H1 (cell line): ENCODE data around the gene HPS3. TPM values are rescaled to one million over a fixed set of nuclear protein-coding genes. Genes with fewer than 3 reads are reported as not detected.

ENCODE experiments used
- CTCF ChIA-PET: fragments of 300-600 bp; sonication (Branson Sonifier 250); formaldehyde crosslinking; loops from one replicate; lab custom pipeline; 2021; ENCODE audit not compliant: partially characterized antibody; lab: Charles Lee
- POLR2A ChIA-PET: fragments of 300-600 bp; sonication (Branson Sonifier 250); formaldehyde crosslinking; loops from one replicate; lab custom pipeline; 2021; ENCODE audit warnings: inconsistent platforms; ENCODE audit not compliant: partially characterized antibody; lab: Charles Lee
- DNase-seq, 2 experiments: peaks; one replicate each; pipeline versions ENCODE4 v3.0.0 to v3.0.0-alpha.2; 2010 to 2022; ENCODE audit warnings: low spot score in 2 of 2, low read depth in 1 of 2, mixed read lengths in 1 of 2
- FAIRE-seq: peaks from 2 replicates; lab custom pipeline; 2011; peaks lifted over from hg19 to GRCh38; lab: Jason Lieb, UNC
- H2AFZ ChIP-seq: 2 replicates; pipeline ENCODE4 v1.8.1; 2012; ENCODE audit warnings: low read length, inconsistent platforms
- H2AK5ac ChIP-seq: 2 replicates; pipeline ENCODE4 v1.6.1; 2013; ENCODE audit warnings: low read depth, low read length
- H2BK120ac ChIP-seq: replicated peaks from 2 replicates; pipeline ENCODE3; 2013; ENCODE audit warnings: low read depth, low read length, inconsistent platforms
- H2BK12ac ChIP-seq: 2 replicates; pipeline ENCODE4 v1.6.1; 2013; ENCODE audit warnings: low read depth, low read length
- H2BK15ac ChIP-seq: 2 replicates; pipeline ENCODE4 v1.6.1; 2013; ENCODE audit warnings: low read length
- H2BK20ac ChIP-seq: 2 replicates; pipeline ENCODE4 v1.6.1; 2013; ENCODE audit warnings: low read length
- H2BK5ac ChIP-seq: 2 replicates; pipeline ENCODE4 v1.6.1; 2013; ENCODE audit warnings: low read depth, low read length
- H3K14ac ChIP-seq: 2 replicates; pipeline ENCODE4 v1.6.1; 2013; ENCODE audit warnings: inconsistent platforms; ENCODE audit not compliant: insufficient read length
- H3K18ac ChIP-seq: 2 replicates; pipeline ENCODE4 v1.6.1; 2013; ENCODE audit warnings: low read length; ENCODE audit errors: extremely low read depth
- H3K23ac ChIP-seq: 2 replicates; pipeline ENCODE4 v1.6.1; 2013; ENCODE audit warnings: inconsistent platforms; ENCODE audit not compliant: insufficient read length
- H3K23me2 ChIP-seq: 2 replicates; pipeline ENCODE4 v1.6.1; 2013; ENCODE audit warnings: low read depth, low read length
- H3K27ac ChIP-seq: 2 replicates; pipeline ENCODE4 v1.6.1; 2011; ENCODE audit warnings: low read depth, low read length, inconsistent platforms
- H3K27me3 ChIP-seq, 4 experiments: replicated peaks in 1 of 4; 1 replicate in 1 of 4; 2 replicates in 3 of 4; pipeline versions ENCODE4 v1.6.1 to v1.8.1; 2011 to 2013; ENCODE audit warnings: low read length in 3 of 4, mild to moderate bottlenecking in 3 of 4, inconsistent platforms in 2 of 4, mixed read lengths in 2 of 4, moderate library complexity in 1 of 4; ENCODE audit not compliant: control insufficient read depth in 3 of 4, insufficient read depth in 3 of 4; ENCODE audit errors: extremely low read depth in 1 of 4
- H3K36me3 ChIP-seq, 4 experiments: 2 replicates each; pipeline versions ENCODE4 v1.6.1 to v1.8.1; 2011 to 2013; ENCODE audit warnings: mild to moderate bottlenecking in 4 of 4, low read length in 3 of 4, moderate library complexity in 2 of 4, control low read depth in 1 of 4, inconsistent platforms in 1 of 4; ENCODE audit not compliant: insufficient read depth in 4 of 4, control insufficient read depth in 2 of 4
- H3K4ac ChIP-seq: replicated peaks from 2 replicates; pipeline ENCODE3; 2013; ENCODE audit warnings: low read length, low read depth, mixed read lengths, inconsistent platforms; ENCODE audit not compliant: insufficient read length
- H3K4me1 ChIP-seq, 4 experiments: replicated peaks in 1 of 4; 1 replicate in 1 of 4; 2 replicates in 3 of 4; pipeline versions ENCODE4 v1.6.1 to v1.8.1; 2011 to 2013; ENCODE audit warnings: low read length in 3 of 4, inconsistent platforms in 2 of 4, mixed read lengths in 1 of 4; ENCODE audit not compliant: insufficient read depth in 4 of 4, control insufficient read depth in 3 of 4
- H3K4me2 ChIP-seq, 2 experiments: 2 replicates each; pipeline versions ENCODE4 v1.6.1 to v1.8.1; 2011 to 2013; ENCODE audit warnings: low read depth in 2 of 2, low read length in 2 of 2, control low read depth in 1 of 2, inconsistent platforms in 1 of 2, mild to moderate bottlenecking in 1 of 2; ENCODE audit not compliant: insufficient read depth in 1 of 2
- H3K4me3 ChIP-seq, 4 experiments: fragments of 200-600, 300-600 bp in 1 of 4; sonication (generic), shearing (Covaris generic), sonication (Bioruptor Twin) in 1 of 4; 2 replicates each; pipeline versions ENCODE4 v1.5.1 to v1.8.1; 2011 to 2016; ENCODE audit warnings: low read length in 4 of 4, low read depth in 3 of 4, control low read depth in 2 of 4, inconsistent platforms in 2 of 4, mild to moderate bottlenecking in 2 of 4, mixed read lengths in 1 of 4, moderate library complexity in 1 of 4; ENCODE audit not compliant: insufficient read depth in 2 of 4; ENCODE audit errors: extremely low read depth in 1 of 4
- H3K56ac ChIP-seq: replicated peaks from 2 replicates; pipeline ENCODE3; 2013; ENCODE audit warnings: low read depth, mild to moderate bottlenecking, mixed read lengths, low read length, inconsistent platforms; ENCODE audit not compliant: insufficient read length
- H3K79me1 ChIP-seq: 2 replicates; pipeline ENCODE4 v1.6.1; 2013; ENCODE audit warnings: low read depth, low read length, control low read depth
- H3K79me2 ChIP-seq, 2 experiments: 2 replicates each; pipeline versions ENCODE4 v1.6.1 to v1.8.1; 2012 to 2013; ENCODE audit warnings: low read length in 2 of 2, mild to moderate bottlenecking in 2 of 2, inconsistent platforms in 1 of 2; ENCODE audit not compliant: insufficient read depth in 2 of 2, control insufficient read depth in 1 of 2
- H3K9ac ChIP-seq, 4 experiments: replicated peaks in 1 of 4; 1 replicate in 1 of 4; 2 replicates in 3 of 4; pipeline versions ENCODE4 v1.6.1 to v1.8.1; 2011 to 2013; ENCODE audit warnings: low read depth in 3 of 4, low read length in 3 of 4, control low read depth in 2 of 4, mild to moderate bottlenecking in 2 of 4, moderate library complexity in 2 of 4, inconsistent platforms in 1 of 4; ENCODE audit errors: extremely low read depth in 1 of 4
- H3K9me3 ChIP-seq, 2 experiments: 2 replicates each; pipeline versions ENCODE4 v1.6.1 to v1.8.1; 2012 to 2013; ENCODE audit warnings: mild to moderate bottlenecking in 2 of 2, moderate library complexity in 2 of 2, control low read depth in 1 of 2, inconsistent platforms in 1 of 2, low read depth in 1 of 2, low read length in 1 of 2, mixed read lengths in 1 of 2; ENCODE audit not compliant: insufficient read depth in 2 of 2
- H4K20me1 ChIP-seq, 2 experiments: replicated peaks in 1 of 2; 2 replicates each; pipeline versions ENCODE3 to v1.8.1; 2011 to 2013; ENCODE audit warnings: inconsistent platforms in 2 of 2, low read length in 2 of 2, mild to moderate bottlenecking in 1 of 2; ENCODE audit not compliant: insufficient read depth in 2 of 2, control insufficient read depth in 1 of 2
- H4K5ac ChIP-seq: 2 replicates; pipeline ENCODE4 v1.6.1; 2013; ENCODE audit warnings: low read length, low read depth, mixed read lengths, inconsistent platforms; ENCODE audit not compliant: insufficient read length
- H4K8ac ChIP-seq: 2 replicates; pipeline ENCODE4 v1.8.0; 2013; ENCODE audit warnings: mild to moderate bottlenecking, moderate library complexity, low read length, inconsistent platforms; ENCODE audit not compliant: insufficient read depth; ENCODE audit errors: extremely low read depth
- H4K91ac ChIP-seq: replicated peaks from 2 replicates; pipeline ENCODE3; 2013; ENCODE audit warnings: low read length, mixed read lengths, inconsistent platforms; ENCODE audit not compliant: insufficient read length
- ASH2L ChIP-seq: fragments of 200-600, 300-600 bp; sonication (generic); IDR thresholded peaks from one replicate; pipeline ENCODE4 v1.7.1; 2017; ENCODE audit warnings: low read length
- EGR1 ChIP-seq: IDR thresholded peaks from 2 replicates; pipeline ENCODE4 v1.6.1; 2011; ENCODE audit warnings: low read depth, low read length, borderline replicate concordance
- JUN ChIP-seq: IDR thresholded peaks from 2 replicates; pipeline ENCODE4 v1.6.1; 2011; ENCODE audit warnings: low read depth, mild to moderate bottlenecking, improper control_type of control experiment, low read length
- KDM4A ChIP-seq: IDR thresholded peaks from one replicate; pipeline ENCODE4 v1.7.1; 2012; ENCODE audit warnings: low read depth, mild to moderate bottlenecking, moderate library complexity, low read length, inconsistent platforms; ENCODE audit not compliant: severe bottlenecking
- PHF8 ChIP-seq: fragments of 200-600 bp; sonication (generic); conservative IDR thresholded peaks from 2 replicates; pipeline ENCODE4 v1.7.1; 2012; ENCODE audit warnings: low read depth, mild to moderate bottlenecking, inconsistent platforms, low read length, moderate library complexity
- RFX5 ChIP-seq: IDR thresholded peaks from 2 replicates; pipeline ENCODE4 v1.6.1; 2011; ENCODE audit warnings: low read depth, low read length, improper control_type of control experiment, borderline replicate concordance
- RNF2 ChIP-seq: fragments of 200-900, 300-1000 bp; sonication (generic); IDR thresholded peaks from 2 replicates; pipeline ENCODE4 v1.7.1; 2016; ENCODE audit warnings: borderline replicate concordance, low read depth, mild to moderate bottlenecking, antibody characterized with exemption, low read length; ENCODE audit not compliant: poor library complexity, severe bottlenecking; ENCODE audit errors: missing control alignments
- SAP30 ChIP-seq: fragments of 300-600 bp; sonication (generic); IDR thresholded peaks from 2 replicates; pipeline ENCODE4 v1.7.1; 2012; ENCODE audit warnings: low read length, moderate library complexity, mild to moderate bottlenecking, inconsistent platforms; ENCODE audit not compliant: insufficient read depth, insufficient replicate concordance
- TAF1 ChIP-seq: IDR thresholded peaks from 2 replicates; pipeline ENCODE4 v1.6.1; 2011; ENCODE audit warnings: mild to moderate bottlenecking, low read depth, low read length
- TAF7 ChIP-seq: optimal IDR thresholded peaks from 2 replicates; pipeline ENCODE3; 2011; ENCODE audit warnings: low read depth, mild to moderate bottlenecking, inconsistent platforms, low read length, moderate library complexity, borderline replicate concordance
- TBP ChIP-seq: IDR thresholded peaks from 2 replicates; pipeline ENCODE4 v1.6.1; 2011; ENCODE audit warnings: low read depth, low read length, improper control_type of control experiment
- WGBS, 2 experiments: shearing (Covaris generic) in 1 of 2; methylation state at CpG; one replicate each; pipeline versions ENCODE4 v1.1.6 to v1.1.7; 2013 to 2015; ENCODE audit warnings: low lambda C conversion rate in 2 of 2, mixed read lengths in 2 of 2, inconsistent platforms in 1 of 2, low coverage in 1 of 2, missing lambda C conversion rate in 1 of 2; ENCODE audit not compliant: insufficient replicate concordance in 2 of 2, insufficient coverage in 1 of 2, insufficient read length in 1 of 2; ENCODE audit errors: extremely low coverage in 1 of 2, missing lambda C conversion rate in 1 of 2; 5-methylcytosine and 5-hydroxymethylcytosine counted together
- polyA plus RNA-seq, 7 experiments: library from polyadenylated mRNA; depleted of rRNA in 3 of 7; stranded (reverse) in 5 of 7; unstranded in 2 of 7; fragments of >200 nt in 5 of 7; fragments of 200-250 nt in 2 of 7; gene quantifications; 1 replicate in 5 of 7; 2 replicates in 1 of 7; 4 replicates in 1 of 7; pipeline versions ENCODE4 v1.2.1 to v1.2.3, GENCODE V29; 2011 to 2013; ENCODE audit warnings: missing spikeins in 2 of 7, mixed read lengths in 2 of 7
- total RNA-seq: library from RNA; stranded (reverse); fragmentation: NEBNext Ultra II Directional; extraction: Animal tissue kit (Norgen Biotek cat#: 25700); gene quantifications from 2 replicates; pipeline ENCODE4 v1.2.1, GENCODE V29; 2021
- TF ChIP-seq, protein P1 (sequence below): IDR thresholded peaks from 2 replicates; pipeline ENCODE4 v1.6.1; 2012; ENCODE audit warnings: inconsistent platforms

Gene HPS3
- total and polyA plus RNA-seq, 2 of the 8 experiments (the other 6 are each of a cell fraction or from before 2014, with no cell fraction given), result 23.7 to 48.7 TPM

DNA sequence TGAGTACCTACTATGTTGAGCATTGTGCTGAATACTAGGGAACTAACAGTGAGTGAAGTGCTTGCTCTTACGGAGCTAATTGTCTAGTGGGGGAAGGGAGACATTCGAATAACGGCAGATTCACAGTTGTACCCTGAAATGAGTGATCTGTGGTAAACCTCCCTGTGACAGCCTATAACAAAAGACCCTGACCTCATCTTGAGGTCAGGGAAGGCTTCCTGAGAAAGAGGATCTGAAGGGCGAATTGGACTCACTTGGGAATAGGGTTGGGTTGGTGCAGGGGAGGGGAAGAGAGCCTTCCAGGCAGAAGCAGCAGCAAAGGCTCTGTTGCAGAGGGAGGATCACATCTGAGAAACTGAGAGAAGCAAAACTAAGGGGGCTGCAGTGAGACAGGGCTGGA lies 13.2 kb downstream of the HPS3 start:
- H3K4me3 ChIP-seq, result no peak overlapping the region
- DNase-seq, result no peak
- no peaks in the 10 kb centered on the region for H3K4me1 ChIP-seq
- H3K23ac ChIP-seq, result no peak overlapping the region
- no peaks in the 10 kb centered on the region for H3K79me1 ChIP-seq
- TF ChIP-seq TAF1 (no peak), SAP30 (no peak), TBP (no peak), TAF7 (no peak), JUN (no peak), ASH2L (no peak), EGR1 (no peak), RNF2 (no peak), KDM4A (no peak), RFX5 (no peak), PHF8 (no peak)
- TF ChIP-seq, protein P1, sequence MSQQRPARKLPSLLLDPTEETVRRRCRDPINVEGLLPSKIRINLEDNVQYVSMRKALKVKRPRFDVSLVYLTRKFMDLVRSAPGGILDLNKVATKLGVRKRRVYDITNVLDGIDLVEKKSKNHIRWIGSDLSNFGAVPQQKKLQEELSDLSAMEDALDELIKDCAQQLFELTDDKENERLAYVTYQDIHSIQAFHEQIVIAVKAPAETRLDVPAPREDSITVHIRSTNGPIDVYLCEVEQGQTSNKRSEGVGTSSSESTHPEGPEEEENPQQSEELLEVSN, result no peak
- H2AFZ ChIP-seq, result no peak overlapping the region
- no peak overlapping the region for H3K27ac ChIP-seq
- H2BK12ac ChIP-seq, result no peak overlapping the region
- no peak overlapping the region for H3K14ac ChIP-seq
- no peaks in the 10 kb centered on the region for H3K9me3 ChIP-seq
- H3K4me2 ChIP-seq, result no peak overlapping the region
- H3K79me2 ChIP-seq, result 0 out of 4 replicates have a peak, but pooled peaks cover 0 to 3% of the 10 kb centered on the region in 2 experiments
- ChIA-PET CTCF (interaction anchor here (0.5 to 1.9 kb wide), 2 partner anchors 21 to 22 kb away, joined by 3 to 8 read pairs; no protein-coding TSS in a partner anchor), POLR2A (interaction anchor here (0.6 kb wide), 1 partner anchor 11 kb away, joined by 3 read pairs; no protein-coding TSS in a partner anchor)
- H3K4ac ChIP-seq, result no peak overlapping the region
- H4K91ac ChIP-seq, result no peak overlapping the region
- H3K56ac ChIP-seq, result no peak overlapping the region
- no peak overlapping the region for H2BK20ac ChIP-seq
- H2AK5ac ChIP-seq, result no peak overlapping the region
- H3K18ac ChIP-seq, result no peak overlapping the region
- no peaks in the 10 kb centered on the region for H3K27me3 ChIP-seq
- peaks cover 7 to 59% (median 21%) of the 10 kb centered on the region in 4 experiments; a peak in 7 of 8 replicates for H3K36me3 ChIP-seq
- H2BK5ac ChIP-seq, result no peak overlapping the region
- H2BK120ac ChIP-seq, result no peak overlapping the region
- H4K5ac ChIP-seq, result no peak overlapping the region
- no peak overlapping the region for H3K9ac ChIP-seq
- 91% methylated on average over 4 of the region's 4 CpGs; no CpG with 5 or more reads in 1 of the 2 experiments for WGBS, 2 experiments
- no peak for FAIRE-seq
- no peaks in the 10 kb centered on the region for H4K20me1 ChIP-seq
- no peak overlapping the region for H2BK15ac ChIP-seq
- no peak overlapping the region for H4K8ac ChIP-seq
- H3K23me2 ChIP-seq, result no peaks in the 10 kb centered on the region
